Coronary artery (tissue), 2 donors: Measurements from ENCODE around the gene MAPKAP1.
"Not testable (repeated sequence)": the region's sequence is repeated elsewhere in the genome, so short reads cannot be mapped to it uniquely, and the experiment has no call there.

ENCODE experiments used
- DNase-seq: peaks from one replicate; pipeline ENCODE4 v3.0.0-alpha.2; 2017; ENCODE audit warnings: low spot score
- H3K27ac ChIP-seq, 2 donors: fragments of 200-600 bp; sonication (generic); one replicate each; pipeline ENCODE4 v1.5.1; 2016 to 2019
- H3K4me3 ChIP-seq: fragments of 200-600 bp; sonication (generic); 2 replicates; pipeline ENCODE4 v1.5.1; 2016; ENCODE audit warnings: mild to moderate bottlenecking, moderate library complexity
- CTCF ChIP-seq: fragments of 200-600 bp; sonication (generic); IDR thresholded peaks from one replicate; pipeline ENCODE4 v1.5.1; 2019; ENCODE audit warnings: antibody characterized with exemption

Gene MAPKAP1

GRCh38 chr9:125570246-125570645 lies 136.8 kb downstream of the MAPKAP1 start:
- Histone ChIP-seq H3K27ac (no peak overlapping the region), H3K4me3 (no peak overlapping the region)
- DNase-seq, result no peak
- TF ChIP-seq CTCF, result no peak

DNA sequence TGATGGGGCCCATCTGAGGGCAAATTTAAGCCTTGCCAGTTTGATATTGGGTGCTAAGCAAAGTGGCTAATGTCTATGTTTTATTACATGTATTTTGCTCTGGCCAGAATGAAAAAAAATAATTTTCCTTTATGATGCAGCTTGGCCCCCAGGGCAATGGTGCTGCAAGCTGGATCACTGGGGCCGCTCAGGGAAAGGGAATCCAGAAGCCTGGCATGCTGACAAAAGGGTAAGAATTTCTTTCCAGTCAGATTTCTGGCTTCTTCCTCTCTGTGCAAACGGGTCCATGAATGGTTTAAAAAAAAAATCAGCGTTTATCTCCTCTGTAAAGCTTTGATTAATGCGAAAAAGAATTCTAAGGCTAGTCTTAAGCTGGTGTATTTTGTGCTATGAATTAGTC lies 138.4 kb downstream of the MAPKAP1 start:
- DNase-seq, result no peak
- H3K27ac ChIP-seq, result no peak overlapping the region
- no peak for TF ChIP-seq CTCF
- no peak overlapping the region for H3K4me3 ChIP-seq

DNA sequence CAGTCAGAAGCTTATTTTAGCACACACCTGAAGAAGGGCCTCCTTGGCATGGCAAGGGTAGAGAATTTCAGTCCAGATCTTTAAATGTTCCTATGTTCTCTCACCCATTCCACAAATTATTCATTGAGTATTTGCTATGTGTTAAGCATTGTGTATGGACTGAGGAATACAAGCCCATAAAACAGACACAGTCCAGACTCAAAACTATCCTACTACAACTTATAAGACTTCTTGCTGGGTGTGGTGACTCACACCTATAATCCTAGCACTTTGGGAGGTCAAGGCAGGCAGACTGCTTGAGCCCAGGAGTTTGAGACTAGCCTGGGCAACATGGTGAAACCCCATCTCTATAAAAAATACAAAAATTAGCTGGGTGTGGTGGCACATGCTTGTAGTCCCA lies 141.0 kb downstream of the MAPKAP1 start:
- H3K27ac ChIP-seq, H3K4me3 ChIP-seq, DNase-seq: not testable (repeated sequence)

DNA sequence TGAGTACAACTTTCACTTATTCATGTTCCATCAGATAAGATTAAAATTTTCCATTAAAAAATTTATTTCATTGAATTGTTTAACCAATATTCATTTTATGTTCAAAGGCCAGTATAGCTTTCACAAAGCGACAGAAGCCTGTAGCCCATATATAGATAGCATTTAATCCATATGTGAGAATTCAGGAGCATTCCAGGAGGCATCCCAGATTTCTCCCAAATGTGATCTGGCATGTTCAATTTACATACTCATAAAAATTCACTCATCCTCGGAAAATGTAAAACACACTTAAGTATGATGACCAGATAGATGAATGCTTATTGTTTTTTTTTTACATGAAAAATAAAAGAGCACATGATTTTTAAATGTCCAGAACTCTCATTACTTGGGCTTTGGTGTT lies 141.9 kb downstream of the MAPKAP1 start:
- no peak overlapping the region for H3K4me3 ChIP-seq
- no peak overlapping the region for H3K27ac ChIP-seq
- no peak for TF ChIP-seq CTCF
- no peak for DNase-seq

DNA sequence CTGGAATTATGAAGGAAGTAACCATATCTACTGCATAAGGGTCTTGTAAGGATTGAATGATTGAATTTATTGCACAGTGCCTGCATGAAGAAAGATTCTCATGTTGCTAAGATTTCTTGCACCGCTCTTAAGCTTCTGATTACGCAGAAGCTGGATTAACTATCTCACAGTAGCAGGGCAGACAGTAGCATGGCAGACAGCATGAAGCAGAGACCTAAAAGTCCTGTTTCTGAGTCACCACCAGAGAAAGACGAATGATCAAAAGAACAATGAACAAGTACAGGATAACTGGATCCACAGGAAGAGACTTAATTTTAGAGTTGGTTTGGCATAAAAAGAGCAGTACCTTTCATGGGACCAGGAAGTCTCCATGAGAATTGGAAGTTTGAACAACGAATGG lies 142.4 kb downstream of the MAPKAP1 start:
- Histone ChIP-seq H3K27ac (no peak overlapping the region), H3K4me3 (no peak overlapping the region)
- TF ChIP-seq CTCF, result no peak
- DNase-seq, result no peak

- no peak overlapping the region for H3K4me3 ChIP-seq
- DNase-seq, result no peak
- H3K27ac ChIP-seq, result no peak overlapping the region
- TF ChIP-seq CTCF, result no peak
Measured at GRCh38 chr9:125561509-125562148, 145.4 kb downstream of the MAPKAP1 start.

DNA sequence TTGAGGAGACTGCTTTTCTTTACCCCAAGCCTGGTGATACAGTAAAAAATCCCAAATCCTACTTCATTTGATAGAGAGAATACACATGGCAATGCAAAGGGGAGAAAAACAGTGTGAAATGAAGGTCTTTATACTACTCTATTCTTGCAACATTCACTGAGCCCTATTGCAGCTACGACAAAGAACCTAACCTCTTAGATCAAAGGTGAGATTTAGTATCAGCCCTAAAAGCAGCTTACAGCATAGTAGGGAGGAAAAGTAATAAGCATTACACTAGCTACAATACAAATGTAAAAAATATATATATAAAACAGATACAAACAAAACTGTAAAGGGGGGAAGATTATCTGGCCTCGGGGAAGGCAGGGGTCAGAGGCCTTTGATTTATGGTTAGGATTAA lies 147.1 kb downstream of the MAPKAP1 start:
- Histone ChIP-seq H3K4me3 (no peak overlapping the region), H3K27ac (no peak overlapping the region)
- no peak for TF ChIP-seq CTCF
- DNase-seq, result no peak

DNA sequence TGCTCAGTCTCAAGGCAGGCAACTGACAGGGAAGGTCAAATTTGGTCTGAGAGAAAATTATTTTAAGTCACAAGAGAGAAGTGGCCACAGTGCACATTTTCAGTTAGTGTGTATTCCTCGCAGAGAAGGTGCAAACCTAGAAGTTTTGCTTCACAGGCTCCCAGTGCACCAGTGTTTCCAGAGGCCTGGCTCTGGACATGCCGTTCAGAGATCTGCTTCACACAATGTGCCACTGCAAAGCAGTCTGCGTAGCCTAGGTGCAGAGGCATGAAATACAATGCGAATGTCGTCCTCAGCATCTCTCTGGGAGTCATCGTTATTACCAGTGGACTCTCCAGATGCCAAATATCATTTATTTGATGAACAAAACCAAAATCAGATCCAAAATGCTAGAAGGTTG lies 147.8 kb downstream of the MAPKAP1 start:
- Histone ChIP-seq H3K4me3 (no peak overlapping the region), H3K27ac (no peak overlapping the region)
- no peak for DNase-seq
- TF ChIP-seq CTCF, result no peak
